RKO (cell line): ENCODE results near the gene SMIM41.

Experiments used
- DNase-seq: peaks from one replicate; pipeline ENCODE4 v3.0.0-alpha.2; 2016; ENCODE audit warnings: low spot score

SMIM41 gene

DNA sequence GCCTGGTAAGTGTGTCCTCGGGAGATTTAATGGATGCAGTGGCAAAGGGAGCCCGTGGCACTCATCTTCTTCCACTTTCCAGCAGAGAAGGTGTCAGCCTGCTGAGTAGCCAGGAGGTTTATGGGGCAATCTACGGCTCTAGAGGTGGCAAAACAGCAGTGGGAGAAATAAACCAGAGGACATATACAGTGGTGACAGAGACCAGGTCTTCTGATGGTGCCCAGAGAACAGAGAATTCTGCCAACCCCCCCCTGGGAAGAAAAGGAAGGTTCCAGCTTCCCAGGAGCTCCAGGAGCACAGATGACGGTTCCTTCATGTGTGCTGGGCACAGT lies 43.0 kb downstream of the SMIM41 start:
- no peak for DNase-seq

GRCh38 chr12:52122904-52123303 lies 43.4 kb downstream of the SMIM41 start:
- DNase-seq = no peak

GRCh38 chr12:52123487-52124186 lies 44.1 kb downstream of the SMIM41 start:
- DNase-seq = no peak

DNA sequence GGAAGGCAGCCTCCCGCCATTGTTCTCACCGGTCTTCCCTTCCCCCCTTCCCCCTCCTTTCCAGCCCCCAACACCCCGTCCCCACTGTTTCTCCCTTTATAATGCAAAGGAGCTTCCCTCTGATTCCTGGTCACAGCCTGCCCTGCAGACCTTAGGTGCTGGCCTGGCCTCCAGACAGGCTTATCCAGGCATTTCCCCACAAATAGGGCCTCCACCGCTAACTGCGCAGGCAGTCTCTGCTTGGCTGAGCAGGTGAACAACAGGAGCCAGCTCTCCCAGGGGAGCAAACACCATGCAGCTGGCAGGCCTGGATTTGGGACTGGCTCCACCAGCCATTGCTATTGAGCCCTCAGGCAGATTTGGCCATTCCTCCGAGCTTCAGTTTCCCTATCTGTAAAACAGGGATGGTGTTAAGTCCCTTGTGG lies 46.0 kb downstream of the SMIM41 start:
- DNase-seq = no peak

GRCh38 chr12:52126050-52126604 lies 46.6 kb downstream of the SMIM41 start:
- DNase-seq = no peak

- DNase-seq = no peak
These were observed 47.4 kb downstream of the SMIM41 start for GRCh38 chr12:52126605-52127578.

GRCh38 chr12:52127683-52128450 lies 48.4 kb downstream of the SMIM41 start:
- no peak for DNase-seq

GRCh38 chr12:52130711-52131110 lies 51.2 kb downstream of the SMIM41 start:
- DNase-seq = no peak

DNA sequence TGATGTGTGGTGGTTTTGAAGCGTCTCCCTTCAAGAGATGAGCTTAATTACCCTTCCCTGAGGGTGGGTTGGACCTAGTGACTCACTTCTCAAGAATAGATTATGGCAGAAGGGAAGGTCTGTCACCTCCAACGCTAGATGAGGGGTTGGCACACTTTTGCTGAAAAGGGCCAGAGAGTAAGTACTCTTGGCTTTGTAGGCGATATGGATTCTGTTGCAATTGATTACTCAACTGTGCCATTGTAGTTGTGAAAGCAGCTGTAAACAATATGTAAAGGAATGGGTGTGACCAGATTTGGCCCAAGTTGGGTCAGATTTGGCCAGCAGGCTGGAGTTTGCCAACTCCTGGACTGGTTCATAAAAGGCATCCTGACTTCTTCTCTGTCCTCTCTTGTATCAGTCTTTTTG lies 53.3 kb downstream of the SMIM41 start:
- DNase-seq = no peak

GRCh38 chr12:52137746-52138145 lies 58.2 kb downstream of the SMIM41 start:
- DNase-seq = no peak

GRCh38 chr12:52139147-52139546 lies 59.6 kb downstream of the SMIM41 start:
- no peak for DNase-seq

DNA sequence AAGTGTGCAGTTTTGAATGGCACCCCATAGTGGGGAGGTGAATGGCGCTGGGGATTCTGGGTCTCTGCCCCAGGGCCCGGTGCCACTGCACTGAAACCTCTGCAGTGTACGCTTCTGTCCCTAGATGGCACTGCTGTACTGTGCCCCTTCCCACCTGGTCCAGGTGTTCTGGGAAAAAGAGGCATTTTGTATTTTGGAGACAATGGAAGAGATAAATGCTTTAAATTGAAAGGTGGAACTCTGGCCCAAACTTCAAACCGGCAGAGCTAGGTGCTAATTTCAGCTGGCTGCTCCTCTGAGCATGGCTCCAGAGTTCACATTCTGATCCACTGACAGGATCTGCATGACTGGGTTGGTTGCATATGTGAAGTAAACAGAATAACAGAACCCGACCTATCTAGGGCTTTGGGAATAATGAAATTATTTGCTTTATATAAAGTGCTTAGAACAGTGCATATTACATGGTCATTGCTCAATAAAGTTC lies 60.1 kb downstream of the SMIM41 start:
- no peak for DNase-seq

DNA sequence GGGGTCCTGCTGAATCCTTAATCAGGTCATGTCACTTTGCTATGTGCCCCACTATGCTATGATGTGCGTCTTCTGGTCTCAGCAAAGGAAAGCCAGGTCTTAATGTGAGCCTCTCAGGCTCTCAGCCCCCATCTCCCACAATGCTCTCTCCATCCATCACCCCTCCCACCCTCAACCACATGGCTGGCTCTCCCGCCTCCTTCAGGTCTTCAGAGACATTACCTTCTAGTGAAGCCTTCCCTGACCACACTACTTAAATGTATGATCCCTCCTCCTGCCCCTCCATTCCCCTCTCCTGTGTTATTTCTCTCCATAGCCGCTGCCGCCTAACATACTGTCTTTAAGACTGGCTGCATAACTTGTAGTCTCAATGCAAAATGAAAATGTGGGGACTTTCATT lies 61.8 kb downstream of the SMIM41 start:
- DNase-seq = no peak

- DNase-seq = no peak
These were observed 62.4 kb downstream of the SMIM41 start for GRCh38 chr12:52141875-52142274.

DNA sequence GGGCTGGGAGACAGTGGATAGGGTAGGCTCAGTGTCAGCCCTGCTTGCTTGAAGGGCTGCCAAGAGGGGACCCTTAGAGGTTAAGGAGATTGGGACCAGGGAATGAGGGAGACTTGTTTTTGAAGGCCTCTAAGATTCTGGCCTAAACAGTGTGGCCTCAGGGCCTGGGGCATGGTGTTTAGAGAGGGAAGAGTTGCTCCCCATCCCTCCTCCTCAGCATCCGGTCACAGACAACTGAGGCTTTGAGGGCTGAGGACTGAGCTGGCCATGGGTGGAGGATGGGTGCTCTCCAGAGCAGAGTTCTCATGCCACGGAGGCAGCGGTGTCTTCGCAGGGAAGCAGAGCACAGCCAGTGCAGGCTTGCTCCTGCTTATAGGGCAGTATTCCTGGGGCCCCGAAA lies 62.9 kb downstream of the SMIM41 start:
- no peak for DNase-seq

DNA sequence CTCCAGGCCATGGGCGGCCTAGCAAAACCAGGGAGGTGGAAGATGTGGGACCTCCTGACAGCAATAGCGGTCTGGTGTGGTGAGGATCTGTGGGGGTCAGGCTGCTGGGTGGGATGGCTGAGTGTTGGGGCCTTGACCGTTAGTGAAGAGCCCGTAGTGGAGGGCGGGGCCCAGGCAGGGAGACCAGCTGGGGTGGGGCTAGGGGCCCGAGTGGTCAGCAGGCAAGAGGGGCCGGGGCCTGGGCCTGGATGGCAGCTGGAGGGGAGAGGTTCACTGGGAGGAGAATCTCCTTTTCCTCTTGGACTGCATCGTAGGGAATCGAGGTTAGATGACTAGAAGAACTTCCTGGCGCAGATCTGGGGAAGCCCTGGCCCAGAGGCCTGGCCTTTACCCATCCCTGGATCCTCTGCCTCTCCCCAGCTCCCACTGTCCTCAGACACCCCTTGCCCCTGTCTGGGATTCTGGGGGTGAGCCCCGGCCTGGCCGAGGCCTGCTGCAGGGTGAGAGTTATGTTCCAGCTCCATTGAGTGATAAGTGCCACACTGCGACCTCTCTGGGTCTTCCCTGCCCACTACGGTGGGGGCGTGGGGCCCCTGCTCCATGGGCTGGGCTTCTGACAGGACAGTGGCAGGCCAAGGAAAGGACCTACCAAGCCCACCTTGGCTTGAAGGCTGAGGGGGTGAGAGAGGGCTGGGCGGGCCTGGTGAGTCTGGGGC lies 65.2 kb downstream of the SMIM41 start:
- no peak for DNase-seq

- DNase-seq = no peak
These were observed 66.0 kb downstream of the SMIM41 start for GRCh38 chr12:52145228-52146088.

DNA sequence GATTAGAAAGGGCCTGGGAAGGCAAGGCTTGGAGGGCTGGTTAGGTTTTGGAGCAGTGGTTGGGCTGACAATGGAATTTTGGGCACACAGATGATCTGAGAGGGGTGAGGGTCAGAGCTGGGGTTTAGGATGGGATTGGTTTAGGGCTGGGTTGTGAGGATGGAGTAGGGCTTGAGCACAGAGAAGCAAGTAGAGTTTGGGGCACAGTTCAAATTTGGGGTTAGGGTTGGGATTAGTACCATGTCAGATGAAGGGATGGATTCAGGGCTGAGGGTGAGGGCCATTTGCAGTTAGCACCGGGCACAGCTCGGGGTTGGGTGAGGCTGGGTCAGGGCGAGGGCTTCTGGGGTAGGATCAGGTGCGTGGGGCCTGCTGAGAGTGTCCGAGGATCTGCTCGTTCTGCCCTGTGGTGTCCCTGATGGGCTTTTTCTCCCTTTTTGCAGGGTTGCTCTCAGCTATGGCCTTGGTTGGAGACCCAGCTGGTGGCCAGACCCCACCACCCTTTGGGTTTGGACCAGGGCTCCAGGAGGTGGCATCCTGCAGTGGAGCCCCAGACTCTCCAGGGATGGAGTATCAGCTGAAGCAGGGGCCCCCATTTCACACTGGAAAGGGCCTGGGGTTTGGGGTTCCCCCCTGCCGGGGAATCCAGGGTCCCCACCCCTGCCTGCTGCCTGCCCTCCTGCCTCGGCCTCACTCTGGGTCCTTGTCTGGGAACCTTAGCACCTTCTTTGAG lies 66.8 kb downstream of the SMIM41 start:
- DNase-seq = no peak

GRCh38 chr12:52146822-52147366 lies 67.4 kb downstream of the SMIM41 start:
- no peak for DNase-seq
